Measurements from ENCODE around the gene RICTOR. TPM values are rescaled to one million over a fixed set of nuclear protein-coding genes. Genes with fewer than 3 reads are reported as not detected.
A peak's percentile ranks its signal among the peaks of the same experiment; 100 is the strongest.

The RICTOR gene
- total RNA-seq, 1 experiment from 2014 or later, result 22.4 TPM

DNA sequence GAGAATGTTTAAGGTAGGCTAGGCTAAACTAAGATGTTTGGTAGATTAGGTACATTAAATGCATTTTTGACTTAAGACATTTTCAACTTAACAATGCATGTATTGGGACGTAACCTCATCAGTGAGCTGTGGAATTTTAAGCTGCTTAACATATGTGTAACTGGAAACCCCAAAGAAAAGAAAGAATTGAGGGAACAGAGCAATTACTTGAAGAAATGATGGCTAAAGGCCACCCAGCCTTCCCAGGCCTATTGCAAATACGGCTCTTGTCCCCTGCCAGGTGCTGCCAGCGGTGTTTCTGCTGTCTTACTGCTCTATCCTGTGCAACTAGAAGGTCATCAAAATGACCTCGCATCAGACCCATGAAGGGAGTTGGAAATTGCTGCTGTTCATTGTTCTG is 52.0 kb downstream of the RICTOR start:
- Mint-ChIP-seq H3K27me3 (ENCODE audit: low read depth) (no peaks in the 10 kb centered on the region), H3K9me3 (peaks cover 7% of the 10 kb centered on the region; the same call in 1 of the 2 replicates), H3K4me1 (peaks cover 51% of the 10 kb centered on the region), H3K36me3 (peaks cover 15% of the 10 kb centered on the region), H3K27ac (peak overlapping the region; percentile 86), H3K4me3 (no peak overlapping the region)
- TF ChIP-seq NFYB (CRISPR knock-in tag; conservative IDR thresholded peaks at IDR 0.05; ENCODE audit: low read depth) (no peak), AFF4 (CRISPR knock-in tag; IDR thresholded peaks at IDR 0.05; ENCODE audit: borderline replicate concordance) (no peak), PRRX2 (CRISPR knock-in tag; IDR thresholded peaks at IDR 0.05) (no peak), ZNF263 (CRISPR knock-in tag; IDR thresholded peaks at IDR 0.05; ENCODE audit: low read depth) (no peak), FOXP1 (CRISPR knock-in tag; IDR thresholded peaks at IDR 0.05; ENCODE audit: borderline replicate concordance) (no peak), CREB1 (CRISPR knock-in tag; IDR thresholded peaks at IDR 0.05) (no peak), ELF4 (CRISPR knock-in tag; IDR thresholded peaks at IDR 0.05; ENCODE audit: low read depth) (no peak), TEAD4 (CRISPR knock-in tag; IDR thresholded peaks at IDR 0.05) (no peak)
- TF ChIP-seq, protein P1, sequence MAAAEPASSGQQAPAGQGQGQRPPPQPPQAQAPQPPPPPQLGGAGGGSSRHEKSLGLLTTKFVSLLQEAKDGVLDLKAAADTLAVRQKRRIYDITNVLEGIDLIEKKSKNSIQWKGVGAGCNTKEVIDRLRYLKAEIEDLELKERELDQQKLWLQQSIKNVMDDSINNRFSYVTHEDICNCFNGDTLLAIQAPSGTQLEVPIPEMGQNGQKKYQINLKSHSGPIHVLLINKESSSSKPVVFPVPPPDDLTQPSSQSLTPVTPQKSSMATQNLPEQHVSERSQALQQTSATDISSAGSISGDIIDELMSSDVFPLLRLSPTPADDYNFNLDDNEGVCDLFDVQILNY (CRISPR knock-in tag; IDR thresholded peaks at IDR 0.05), result no peak
- TF ChIP-seq, protein P2, sequence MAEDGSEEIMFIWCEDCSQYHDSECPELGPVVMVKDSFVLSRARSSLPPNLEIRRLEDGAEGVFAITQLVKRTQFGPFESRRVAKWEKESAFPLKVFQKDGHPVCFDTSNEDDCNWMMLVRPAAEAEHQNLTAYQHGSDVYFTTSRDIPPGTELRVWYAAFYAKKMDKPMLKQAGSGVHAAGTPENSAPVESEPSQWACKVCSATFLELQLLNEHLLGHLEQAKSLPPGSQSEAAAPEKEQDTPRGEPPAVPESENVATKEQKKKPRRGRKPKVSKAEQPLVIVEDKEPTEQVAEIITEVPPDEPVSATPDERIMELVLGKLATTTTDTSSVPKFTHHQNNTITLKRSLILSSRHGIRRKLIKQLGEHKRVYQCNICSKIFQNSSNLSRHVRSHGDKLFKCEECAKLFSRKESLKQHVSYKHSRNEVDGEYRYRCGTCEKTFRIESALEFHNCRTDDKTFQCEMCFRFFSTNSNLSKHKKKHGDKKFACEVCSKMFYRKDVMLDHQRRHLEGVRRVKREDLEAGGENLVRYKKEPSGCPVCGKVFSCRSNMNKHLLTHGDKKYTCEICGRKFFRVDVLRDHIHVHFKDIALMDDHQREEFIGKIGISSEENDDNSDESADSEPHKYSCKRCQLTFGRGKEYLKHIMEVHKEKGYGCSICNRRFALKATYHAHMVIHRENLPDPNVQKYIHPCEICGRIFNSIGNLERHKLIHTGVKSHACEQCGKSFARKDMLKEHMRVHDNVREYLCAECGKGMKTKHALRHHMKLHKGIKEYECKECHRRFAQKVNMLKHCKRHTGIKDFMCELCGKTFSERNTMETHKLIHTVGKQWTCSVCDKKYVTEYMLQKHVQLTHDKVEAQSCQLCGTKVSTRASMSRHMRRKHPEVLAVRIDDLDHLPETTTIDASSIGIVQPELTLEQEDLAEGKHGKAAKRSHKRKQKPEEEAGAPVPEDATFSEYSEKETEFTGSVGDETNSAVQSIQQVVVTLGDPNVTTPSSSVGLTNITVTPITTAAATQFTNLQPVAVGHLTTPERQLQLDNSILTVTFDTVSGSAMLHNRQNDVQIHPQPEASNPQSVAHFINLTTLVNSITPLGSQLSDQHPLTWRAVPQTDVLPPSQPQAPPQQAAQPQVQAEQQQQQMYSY (CRISPR knock-in tag; IDR thresholded peaks at IDR 0.05), result no peak
- TF ChIP-seq, protein P3, sequence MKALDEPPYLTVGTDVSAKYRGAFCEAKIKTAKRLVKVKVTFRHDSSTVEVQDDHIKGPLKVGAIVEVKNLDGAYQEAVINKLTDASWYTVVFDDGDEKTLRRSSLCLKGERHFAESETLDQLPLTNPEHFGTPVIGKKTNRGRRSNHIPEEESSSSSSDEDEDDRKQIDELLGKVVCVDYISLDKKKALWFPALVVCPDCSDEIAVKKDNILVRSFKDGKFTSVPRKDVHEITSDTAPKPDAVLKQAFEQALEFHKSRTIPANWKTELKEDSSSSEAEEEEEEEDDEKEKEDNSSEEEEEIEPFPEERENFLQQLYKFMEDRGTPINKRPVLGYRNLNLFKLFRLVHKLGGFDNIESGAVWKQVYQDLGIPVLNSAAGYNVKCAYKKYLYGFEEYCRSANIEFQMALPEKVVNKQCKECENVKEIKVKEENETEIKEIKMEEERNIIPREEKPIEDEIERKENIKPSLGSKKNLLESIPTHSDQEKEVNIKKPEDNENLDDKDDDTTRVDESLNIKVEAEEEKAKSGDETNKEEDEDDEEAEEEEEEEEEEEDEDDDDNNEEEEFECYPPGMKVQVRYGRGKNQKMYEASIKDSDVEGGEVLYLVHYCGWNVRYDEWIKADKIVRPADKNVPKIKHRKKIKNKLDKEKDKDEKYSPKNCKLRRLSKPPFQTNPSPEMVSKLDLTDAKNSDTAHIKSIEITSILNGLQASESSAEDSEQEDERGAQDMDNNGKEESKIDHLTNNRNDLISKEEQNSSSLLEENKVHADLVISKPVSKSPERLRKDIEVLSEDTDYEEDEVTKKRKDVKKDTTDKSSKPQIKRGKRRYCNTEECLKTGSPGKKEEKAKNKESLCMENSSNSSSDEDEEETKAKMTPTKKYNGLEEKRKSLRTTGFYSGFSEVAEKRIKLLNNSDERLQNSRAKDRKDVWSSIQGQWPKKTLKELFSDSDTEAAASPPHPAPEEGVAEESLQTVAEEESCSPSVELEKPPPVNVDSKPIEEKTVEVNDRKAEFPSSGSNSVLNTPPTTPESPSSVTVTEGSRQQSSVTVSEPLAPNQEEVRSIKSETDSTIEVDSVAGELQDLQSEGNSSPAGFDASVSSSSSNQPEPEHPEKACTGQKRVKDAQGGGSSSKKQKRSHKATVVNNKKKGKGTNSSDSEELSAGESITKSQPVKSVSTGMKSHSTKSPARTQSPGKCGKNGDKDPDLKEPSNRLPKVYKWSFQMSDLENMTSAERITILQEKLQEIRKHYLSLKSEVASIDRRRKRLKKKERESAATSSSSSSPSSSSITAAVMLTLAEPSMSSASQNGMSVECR (CRISPR knock-in tag; IDR thresholded peaks at IDR 0.05; ENCODE audit: borderline replicate concordance), result no peak
- TF ChIP-seq, protein P4, sequence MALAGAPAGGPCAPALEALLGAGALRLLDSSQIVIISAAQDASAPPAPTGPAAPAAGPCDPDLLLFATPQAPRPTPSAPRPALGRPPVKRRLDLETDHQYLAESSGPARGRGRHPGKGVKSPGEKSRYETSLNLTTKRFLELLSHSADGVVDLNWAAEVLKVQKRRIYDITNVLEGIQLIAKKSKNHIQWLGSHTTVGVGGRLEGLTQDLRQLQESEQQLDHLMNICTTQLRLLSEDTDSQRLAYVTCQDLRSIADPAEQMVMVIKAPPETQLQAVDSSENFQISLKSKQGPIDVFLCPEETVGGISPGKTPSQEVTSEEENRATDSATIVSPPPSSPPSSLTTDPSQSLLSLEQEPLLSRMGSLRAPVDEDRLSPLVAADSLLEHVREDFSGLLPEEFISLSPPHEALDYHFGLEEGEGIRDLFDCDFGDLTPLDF (CRISPR knock-in tag; IDR thresholded peaks at IDR 0.05), result no peak
- DNase-seq (ENCODE audit: low spot score) (no peak), ATAC-seq (peak; percentile 24)
- POLR2A ChIA-PET, result no interaction called here
- CTCF ChIA-PET, result no interaction called here
